ENCODE results near the gene TMEM62.
A peak's percentile ranks its signal among the peaks of the same experiment; 100 is the strongest.
"Not testable (repeated sequence)": the region's sequence is repeated elsewhere in the genome, so short reads cannot be mapped to it uniquely, and the experiment has no call there.

The TMEM62 gene

DNA sequence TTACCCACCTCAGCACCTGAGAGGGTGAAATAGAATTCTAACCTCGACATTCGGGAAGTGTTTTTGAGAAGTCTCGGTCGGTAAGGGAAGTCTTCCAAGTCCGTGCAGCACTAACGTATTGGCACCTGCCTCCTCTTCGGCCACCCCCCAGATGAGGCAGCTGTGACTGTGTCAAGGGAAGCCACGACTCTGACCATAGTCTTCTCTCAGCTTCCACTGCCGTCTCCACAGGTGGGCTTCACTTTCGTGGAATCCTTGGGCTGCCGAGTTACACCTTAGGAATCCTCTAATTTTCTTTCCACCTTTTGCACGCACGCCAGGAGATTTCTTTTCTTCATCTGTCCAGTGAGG, 52.6 kb downstream of the TMEM62 start:
- Histone ChIP-seq H3K4me3 (ENCODE audit: low read depth, low read length) (peak overlapping the region; percentile 83), H3K4me1 (ENCODE audit: control insufficient read depth, insufficient read depth, low read length) (peaks cover 6% of the 10 kb centered on the region), H3K9ac (ENCODE audit: low read depth, low read length) (peak overlapping the region; percentile 40), H3K27me3 (ENCODE audit: control insufficient read depth, insufficient read depth, low read length) (no peaks in the 10 kb centered on the region), H3K9me3 (ENCODE audit: control insufficient read depth, insufficient read depth, low read length) (no peaks in the 10 kb centered on the region), H3K36me3 (ENCODE audit: control insufficient read depth, insufficient read depth, low read length) (peaks cover 3% of the 10 kb centered on the region)

DNA sequence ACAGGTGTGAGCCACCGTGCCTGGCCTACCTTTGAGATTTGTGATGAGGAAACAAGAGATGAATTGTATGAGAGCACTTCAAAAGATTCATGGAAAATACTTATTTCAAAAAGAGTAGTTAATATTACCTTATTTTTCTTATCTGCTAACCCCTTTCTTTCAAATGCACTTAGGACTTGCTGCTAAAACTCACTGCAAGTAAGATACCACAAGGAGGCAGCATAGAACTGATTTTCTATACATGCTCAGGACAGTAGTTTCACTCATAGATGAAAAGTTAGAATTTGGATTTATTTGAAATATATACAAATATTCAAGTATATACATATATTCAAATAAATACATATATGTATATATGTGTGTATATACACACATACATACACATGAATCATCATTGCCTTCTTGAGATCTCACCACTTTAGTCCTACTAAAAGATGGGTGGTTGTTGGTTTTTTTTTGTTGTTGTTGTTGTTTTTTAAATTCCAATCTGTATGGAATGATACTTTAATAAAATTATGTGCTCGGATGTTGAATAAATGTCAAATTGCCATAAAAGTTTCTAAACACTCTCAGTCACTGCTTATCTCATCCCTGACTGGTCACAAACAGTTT, 54.3 kb downstream of the TMEM62 start:
- Histone ChIP-seq H3K9me3 (ENCODE audit: control insufficient read depth, insufficient read depth, low read length) (no peaks in the 10 kb centered on the region), H3K4me3 (ENCODE audit: low read depth, low read length) (no peak overlapping the region), H3K27me3 (ENCODE audit: control insufficient read depth, insufficient read depth, low read length) (no peaks in the 10 kb centered on the region), H3K4me1 (ENCODE audit: control insufficient read depth, insufficient read depth, low read length) (peaks cover 6% of the 10 kb centered on the region), H3K36me3 (ENCODE audit: control insufficient read depth, insufficient read depth, low read length) (peaks cover 4% of the 10 kb centered on the region), H3K9ac (ENCODE audit: low read depth, low read length) (no peak overlapping the region)

DNA sequence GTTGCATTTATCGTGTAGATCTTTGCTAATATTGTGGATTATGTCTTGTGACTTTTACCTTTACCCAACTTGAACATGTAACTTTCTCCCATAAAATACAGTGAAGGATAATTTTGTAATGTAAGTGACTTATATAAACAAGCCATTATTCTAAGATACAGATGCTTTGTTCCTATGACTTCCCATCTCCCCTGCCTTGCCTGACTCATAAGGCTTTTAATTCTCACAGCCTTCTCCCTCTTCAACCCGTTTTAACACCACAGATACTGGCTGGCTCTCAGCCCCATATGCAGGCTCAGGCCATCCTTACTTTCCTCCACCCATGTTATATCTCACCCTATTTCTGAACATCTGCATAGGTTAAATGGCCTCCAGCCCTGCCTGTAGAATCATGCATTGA, 55.9 kb downstream of the TMEM62 start:
- Histone ChIP-seq H3K27me3 (ENCODE audit: control insufficient read depth, insufficient read depth, low read length) (no peaks in the 10 kb centered on the region), H3K9me3 (ENCODE audit: control insufficient read depth, insufficient read depth, low read length) (no peaks in the 10 kb centered on the region), H3K36me3 (ENCODE audit: control insufficient read depth, insufficient read depth, low read length) (peaks cover 4% of the 10 kb centered on the region), H3K4me1 (ENCODE audit: control insufficient read depth, insufficient read depth, low read length) (peaks cover 6% of the 10 kb centered on the region), H3K9ac (ENCODE audit: low read depth, low read length) (no peak overlapping the region), H3K4me3 (ENCODE audit: low read depth, low read length) (no peak overlapping the region)

DNA sequence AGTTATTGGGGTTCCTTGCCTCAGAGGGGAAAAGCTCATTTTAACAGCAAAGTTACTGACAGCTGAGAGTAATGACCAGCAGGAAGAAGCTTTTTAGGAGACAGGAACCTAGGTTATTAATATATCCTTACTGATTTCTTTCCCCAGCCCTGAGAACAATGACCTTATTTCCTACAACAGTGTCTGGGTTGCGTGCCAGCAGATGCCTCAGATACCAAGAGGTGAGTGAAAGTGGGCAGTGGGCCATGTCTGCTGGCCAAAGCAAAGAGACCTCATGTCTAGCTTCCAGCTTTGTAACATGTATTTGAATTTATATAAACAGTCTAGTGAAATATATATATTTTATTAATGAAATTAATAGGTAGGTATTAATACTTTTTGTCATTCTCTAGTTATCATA, 56.8 kb downstream of the TMEM62 start:
- Histone ChIP-seq H3K4me3 (ENCODE audit: low read depth, low read length) (no peak overlapping the region), H3K27me3 (ENCODE audit: control insufficient read depth, insufficient read depth, low read length) (no peaks in the 10 kb centered on the region), H3K4me1 (ENCODE audit: control insufficient read depth, insufficient read depth, low read length) (no peaks in the 10 kb centered on the region), H3K9me3 (ENCODE audit: control insufficient read depth, insufficient read depth, low read length) (no peaks in the 10 kb centered on the region), H3K9ac (ENCODE audit: low read depth, low read length) (no peak overlapping the region), H3K36me3 (ENCODE audit: control insufficient read depth, insufficient read depth, low read length) (peaks cover 4% of the 10 kb centered on the region)

DNA sequence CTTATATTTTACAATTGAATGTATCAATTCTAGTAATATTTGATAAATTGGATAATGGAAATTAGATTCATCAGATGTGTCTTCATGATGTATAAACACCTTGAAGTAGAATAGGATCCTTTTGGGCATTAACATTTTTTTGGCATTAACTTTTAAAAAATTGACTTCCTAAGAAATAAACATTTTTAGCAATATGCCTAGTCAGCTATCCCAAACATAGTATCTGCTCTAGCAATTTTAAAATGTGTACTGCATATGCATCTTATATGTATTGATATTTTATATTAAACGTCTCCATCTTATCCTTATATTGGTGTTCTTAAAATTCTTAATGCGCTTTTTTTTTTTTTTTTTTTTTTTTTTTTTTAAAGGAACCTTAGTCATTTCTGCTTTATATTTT, 60.3 kb downstream of the TMEM62 start:
- Histone ChIP-seq H3K4me3 (ENCODE audit: low read depth, low read length) (no peak overlapping the region), H3K9me3 (ENCODE audit: control insufficient read depth, insufficient read depth, low read length) (no peaks in the 10 kb centered on the region), H3K27me3 (ENCODE audit: control insufficient read depth, insufficient read depth, low read length) (no peaks in the 10 kb centered on the region), H3K4me1 (ENCODE audit: control insufficient read depth, insufficient read depth, low read length) (no peaks in the 10 kb centered on the region), H3K9ac (ENCODE audit: low read depth, low read length) (no peak overlapping the region), H3K36me3 (ENCODE audit: control insufficient read depth, insufficient read depth, low read length) (peaks cover 4% of the 10 kb centered on the region)

DNA sequence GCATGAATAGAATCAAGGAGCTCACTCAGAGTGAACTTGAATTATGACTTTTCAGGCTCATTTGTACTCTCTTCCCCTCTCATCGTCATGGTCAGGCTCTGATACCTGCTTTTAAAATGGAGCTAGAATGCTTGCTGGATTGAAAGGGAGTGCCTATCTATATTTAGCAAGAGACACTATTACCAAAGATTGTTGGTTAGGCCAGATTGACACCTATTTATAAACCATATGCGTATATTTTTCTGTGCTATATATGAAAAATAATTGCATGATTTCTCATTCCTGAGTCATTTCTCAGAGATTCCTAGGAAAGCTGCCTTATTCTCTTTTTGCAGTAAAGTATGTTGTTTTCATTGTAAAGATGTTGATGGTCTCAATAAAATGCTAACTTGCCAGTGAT, 61.4 kb downstream of the TMEM62 start:
- Histone ChIP-seq H3K9ac (ENCODE audit: low read depth, low read length) (no peak overlapping the region), H3K4me1 (ENCODE audit: control insufficient read depth, insufficient read depth, low read length) (no peaks in the 10 kb centered on the region), H3K9me3 (ENCODE audit: control insufficient read depth, insufficient read depth, low read length) (no peaks in the 10 kb centered on the region), H3K27me3 (ENCODE audit: control insufficient read depth, insufficient read depth, low read length) (no peaks in the 10 kb centered on the region), H3K36me3 (ENCODE audit: control insufficient read depth, insufficient read depth, low read length) (peaks cover 4% of the 10 kb centered on the region), H3K4me3 (ENCODE audit: low read depth, low read length) (no peak overlapping the region)

DNA sequence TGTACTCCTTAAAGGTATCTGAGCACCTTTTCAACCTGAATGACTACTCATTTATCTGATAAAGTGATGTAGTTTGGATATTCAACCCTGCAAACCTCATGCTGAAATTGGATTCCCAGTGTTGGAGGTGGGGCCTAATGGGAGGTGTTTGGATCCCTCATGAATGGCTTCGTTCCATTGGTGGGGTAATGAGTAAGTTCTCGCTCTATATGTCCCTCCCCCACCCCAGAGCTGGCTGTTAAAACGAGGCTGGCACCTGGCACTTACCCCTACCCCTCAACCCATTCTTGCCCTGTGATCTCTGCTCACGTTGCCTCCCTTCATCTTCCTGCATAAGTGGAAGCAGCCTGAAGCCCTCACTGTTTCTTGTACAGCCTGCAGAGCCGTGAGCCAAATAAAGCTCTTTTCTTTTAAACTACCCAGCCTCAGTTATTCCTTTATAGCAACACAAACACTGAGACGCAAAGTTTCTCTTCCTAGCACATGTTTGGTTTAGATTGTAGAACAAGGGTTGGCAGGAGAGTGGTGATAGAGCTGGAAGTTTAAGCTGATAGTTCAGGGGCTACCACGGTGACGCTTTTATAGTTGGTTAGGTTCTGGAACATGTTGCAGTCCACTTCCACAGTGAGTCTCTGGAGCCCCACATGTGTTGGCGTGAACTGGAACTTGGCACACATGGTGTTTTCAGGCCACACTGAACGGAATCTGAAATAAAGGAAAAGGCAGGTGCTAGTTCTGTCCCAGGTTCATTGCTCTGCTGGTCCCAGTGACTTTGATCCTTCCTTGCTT, 63.6 kb downstream of the TMEM62 start:
- no peak overlapping the region for H3K9ac ChIP-seq (ENCODE audit: low read depth, low read length)
- no peak overlapping the region for H3K4me3 ChIP-seq (ENCODE audit: low read depth, low read length)
- H3K9me3 ChIP-seq (ENCODE audit: control insufficient read depth, insufficient read depth, low read length) = no peaks in the 10 kb centered on the region
- no peaks in the 10 kb centered on the region for H3K36me3 ChIP-seq (ENCODE audit: control insufficient read depth, insufficient read depth, low read length)
- no peaks in the 10 kb centered on the region for H3K27me3 ChIP-seq (ENCODE audit: control insufficient read depth, insufficient read depth, low read length)
- no peaks in the 10 kb centered on the region for H3K4me1 ChIP-seq (ENCODE audit: control insufficient read depth, insufficient read depth, low read length)

DNA sequence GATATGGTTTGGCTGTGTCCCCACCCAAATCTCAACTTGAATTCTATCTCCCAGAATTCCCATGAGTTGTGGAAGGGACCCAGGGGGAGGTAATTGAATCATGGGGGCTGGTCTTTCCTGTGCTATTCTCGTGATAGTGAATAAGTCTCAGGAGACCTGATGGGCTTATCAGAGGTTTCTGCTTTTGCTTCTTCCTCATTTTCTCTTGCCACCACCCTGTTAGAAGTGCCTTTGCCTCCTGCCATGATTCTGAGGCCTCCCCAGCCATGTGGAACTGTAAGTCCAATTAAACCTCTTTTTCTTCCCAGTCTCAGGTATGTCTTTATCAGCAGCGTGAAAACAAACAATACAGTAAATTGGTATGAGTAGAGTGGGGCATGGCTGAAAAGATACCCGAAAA, 64.4 kb downstream of the TMEM62 start:
- H3K4me3 ChIP-seq (ENCODE audit: low read depth, low read length); H3K27me3 ChIP-seq (ENCODE audit: control insufficient read depth, insufficient read depth, low read length); H3K36me3 ChIP-seq (ENCODE audit: control insufficient read depth, insufficient read depth, low read length); H3K9me3 ChIP-seq (ENCODE audit: control insufficient read depth, insufficient read depth, low read length); H3K9ac ChIP-seq (ENCODE audit: low read depth, low read length); H3K4me1 ChIP-seq (ENCODE audit: control insufficient read depth, insufficient read depth, low read length): not testable (repeated sequence)

DNA sequence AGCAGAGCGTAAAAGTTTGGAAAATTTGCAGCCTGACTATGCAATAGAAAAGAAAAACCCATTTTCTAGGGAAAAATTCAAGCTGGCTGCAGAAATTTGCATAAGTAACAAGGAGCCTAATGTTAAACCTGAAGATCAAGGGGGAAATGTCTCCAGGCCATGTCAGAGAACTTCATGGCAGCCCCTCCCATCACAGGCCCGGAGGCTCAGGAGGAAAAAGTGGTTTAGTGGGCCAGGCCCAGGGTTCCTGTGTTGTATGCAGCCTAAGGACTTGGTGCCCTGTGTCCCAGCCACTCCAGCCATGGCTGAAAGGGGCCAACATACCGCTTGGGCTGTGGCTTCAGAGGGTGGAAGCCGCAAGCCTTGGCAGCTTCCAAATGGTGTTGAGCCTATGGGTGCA, 65.2 kb downstream of the TMEM62 start:
- H3K27me3 ChIP-seq (ENCODE audit: control insufficient read depth, insufficient read depth, low read length); H3K4me1 ChIP-seq (ENCODE audit: control insufficient read depth, insufficient read depth, low read length); H3K4me3 ChIP-seq (ENCODE audit: low read depth, low read length): not testable (repeated sequence)

DNA sequence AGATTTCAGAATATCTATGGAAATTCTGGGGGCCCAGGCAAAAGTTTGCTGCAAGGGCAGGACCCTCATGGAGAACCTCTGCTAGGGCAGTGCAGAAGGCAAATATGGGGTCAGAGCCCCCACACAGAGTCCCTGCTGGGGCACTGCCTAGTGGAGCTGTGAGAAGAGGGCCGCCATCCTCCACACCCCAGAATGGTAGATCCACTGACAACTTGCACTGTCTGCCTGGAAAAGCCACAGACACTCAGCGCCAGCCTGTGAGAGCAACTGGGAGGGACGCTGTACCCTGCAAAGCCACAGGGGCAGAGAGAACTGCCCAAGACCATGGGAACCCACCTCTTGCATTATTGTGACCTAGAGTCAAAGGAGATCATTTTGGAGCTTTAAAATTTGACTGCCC, 65.6 kb downstream of the TMEM62 start:
- H3K27me3 ChIP-seq (ENCODE audit: control insufficient read depth, insufficient read depth, low read length) = no peaks in the 10 kb centered on the region
- no peaks in the 10 kb centered on the region for H3K36me3 ChIP-seq (ENCODE audit: control insufficient read depth, insufficient read depth, low read length)

More for the DNA sequence above, 65.2 kb downstream of the TMEM62 start:
- H3K9ac ChIP-seq (ENCODE audit: low read depth, low read length); H3K9me3 ChIP-seq (ENCODE audit: control insufficient read depth, insufficient read depth, low read length); H3K36me3 ChIP-seq (ENCODE audit: control insufficient read depth, insufficient read depth, low read length): not testable (repeated sequence)

DNA sequence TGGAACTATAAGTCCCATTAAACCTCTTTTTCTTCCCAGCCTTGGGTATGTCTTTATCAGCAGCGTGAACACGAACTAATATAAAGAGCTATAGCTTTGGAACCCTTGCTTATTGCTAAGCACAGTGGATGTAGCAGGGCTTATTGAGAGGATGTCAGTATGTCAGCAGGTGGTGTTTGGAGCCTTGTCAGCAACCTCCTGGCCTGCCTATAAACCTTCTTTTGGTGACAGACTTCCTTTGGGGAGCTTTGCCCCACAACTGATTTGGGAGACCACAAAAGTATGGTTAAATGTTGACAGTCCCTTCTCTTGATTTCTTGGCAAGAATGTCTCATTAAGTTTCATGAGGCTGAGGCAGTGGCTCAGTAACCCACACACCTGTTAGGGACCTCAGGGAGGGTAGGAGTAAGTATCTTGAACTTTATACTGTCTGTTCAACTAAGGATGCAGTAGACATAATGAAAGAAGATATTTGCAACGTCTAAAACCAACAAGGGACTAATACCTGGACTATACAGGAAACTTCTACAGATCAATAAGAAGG, 66.6 kb downstream of the TMEM62 start:
- no peaks in the 10 kb centered on the region for H3K4me1 ChIP-seq (ENCODE audit: control insufficient read depth, insufficient read depth, low read length)
- no peaks in the 10 kb centered on the region for H3K9me3 ChIP-seq (ENCODE audit: control insufficient read depth, insufficient read depth, low read length)
- H3K4me3 ChIP-seq (ENCODE audit: low read depth, low read length) = no peak overlapping the region
- H3K27me3 ChIP-seq (ENCODE audit: control insufficient read depth, insufficient read depth, low read length) = no peaks in the 10 kb centered on the region
- H3K9ac ChIP-seq (ENCODE audit: low read depth, low read length) = no peak overlapping the region
- H3K36me3 ChIP-seq (ENCODE audit: control insufficient read depth, insufficient read depth, low read length) = no peaks in the 10 kb centered on the region

More for the DNA sequence above, 65.6 kb downstream of the TMEM62 start:
- H3K9me3 ChIP-seq (ENCODE audit: control insufficient read depth, insufficient read depth, low read length) = no peaks in the 10 kb centered on the region
- no peaks in the 10 kb centered on the region for H3K4me1 ChIP-seq (ENCODE audit: control insufficient read depth, insufficient read depth, low read length)
- H3K9ac ChIP-seq (ENCODE audit: low read depth, low read length) = no peak overlapping the region
- no peak overlapping the region for H3K4me3 ChIP-seq (ENCODE audit: low read depth, low read length)
